ENCODE data around the gene ADGRV1.

DNA sequence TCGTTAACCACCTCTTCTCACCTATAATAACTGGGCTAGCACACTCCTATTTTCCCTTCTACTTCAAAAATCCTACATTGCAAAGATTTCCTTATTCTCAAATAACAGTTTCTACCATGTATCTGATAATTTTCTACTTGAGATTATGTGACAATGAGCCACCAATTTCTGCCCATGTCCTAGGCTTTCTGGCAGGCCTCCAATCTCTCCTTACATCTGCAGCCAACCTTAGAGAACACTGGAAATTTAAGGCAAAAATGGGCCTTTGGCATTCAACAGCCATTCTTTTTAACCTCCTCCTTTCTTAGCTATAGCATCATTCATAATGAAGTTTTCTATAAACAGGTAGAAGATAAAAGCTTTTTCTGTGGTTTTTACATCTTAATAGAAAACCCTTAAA is 599.4 kb downstream of the ADGRV1 start:
- TF ChIP-seq, protein P1, sequence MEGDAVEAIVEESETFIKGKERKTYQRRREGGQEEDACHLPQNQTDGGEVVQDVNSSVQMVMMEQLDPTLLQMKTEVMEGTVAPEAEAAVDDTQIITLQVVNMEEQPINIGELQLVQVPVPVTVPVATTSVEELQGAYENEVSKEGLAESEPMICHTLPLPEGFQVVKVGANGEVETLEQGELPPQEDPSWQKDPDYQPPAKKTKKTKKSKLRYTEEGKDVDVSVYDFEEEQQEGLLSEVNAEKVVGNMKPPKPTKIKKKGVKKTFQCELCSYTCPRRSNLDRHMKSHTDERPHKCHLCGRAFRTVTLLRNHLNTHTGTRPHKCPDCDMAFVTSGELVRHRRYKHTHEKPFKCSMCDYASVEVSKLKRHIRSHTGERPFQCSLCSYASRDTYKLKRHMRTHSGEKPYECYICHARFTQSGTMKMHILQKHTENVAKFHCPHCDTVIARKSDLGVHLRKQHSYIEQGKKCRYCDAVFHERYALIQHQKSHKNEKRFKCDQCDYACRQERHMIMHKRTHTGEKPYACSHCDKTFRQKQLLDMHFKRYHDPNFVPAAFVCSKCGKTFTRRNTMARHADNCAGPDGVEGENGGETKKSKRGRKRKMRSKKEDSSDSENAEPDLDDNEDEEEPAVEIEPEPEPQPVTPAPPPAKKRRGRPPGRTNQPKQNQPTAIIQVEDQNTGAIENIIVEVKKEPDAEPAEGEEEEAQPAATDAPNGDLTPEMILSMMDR (IDR thresholded peaks at IDR 0.05), result no peak
- no peak for TF ChIP-seq POLR2A (IDR thresholded peaks at IDR 0.05)
